Hematopoietic multipotent progenitor cell treated with erythropoietin and hydrocortisone succinate and interleukin-3 and kit ligand, for 6 days (in vitro differentiated cells): ENCODE results near the gene MUC5B.

Source experiments
- DNase-seq: peaks from one replicate; pipeline ENCODE4 v3.0.0-alpha.2; 2015

The MUC5B gene

GRCh38 chr11:1224111-1224490 lies 1.2 kb downstream of the MUC5B start:
- DNase-seq, result no peak

- DNase-seq, result no peak
Observed at GRCh38 chr11:1224491-1225385, 1.9 kb downstream of the MUC5B start.

- DNase-seq, result no peak
Observed at GRCh38 chr11:1225386-1226225, 2.7 kb downstream of the MUC5B start.

GRCh38 chr11:1226226-1226985 lies 3.5 kb downstream of the MUC5B start:
- no peak for DNase-seq

GRCh38 chr11:1226986-1227550 lies 4.2 kb downstream of the MUC5B start:
- no peak for DNase-seq

- no peak for DNase-seq
Observed at GRCh38 chr11:1227551-1228100, 4.8 kb downstream of the MUC5B start.

GRCh38 chr11:1228101-1228821 lies 5.4 kb downstream of the MUC5B start:
- DNase-seq, result no peak

GRCh38 chr11:1228921-1229451 lies 6.1 kb downstream of the MUC5B start:
- no peak for DNase-seq

GRCh38 chr11:1229471-1230120 lies 6.7 kb downstream of the MUC5B start:
- no peak for DNase-seq

- DNase-seq, result no peak
Observed at GRCh38 chr11:1230121-1230455, 7.2 kb downstream of the MUC5B start.

GRCh38 chr11:1230456-1231395 lies 7.9 kb downstream of the MUC5B start:
- DNase-seq, result no peak

GRCh38 chr11:1231396-1232020 lies 8.6 kb downstream of the MUC5B start:
- no peak for DNase-seq

GRCh38 chr11:1232021-1232882 lies 9.4 kb downstream of the MUC5B start:
- no peak for DNase-seq

- no peak for DNase-seq
Observed at GRCh38 chr11:1232883-1233321, 10.0 kb downstream of the MUC5B start.

- DNase-seq, result no peak
Observed at GRCh38 chr11:1233351-1234053, 10.6 kb downstream of the MUC5B start.

- no peak for DNase-seq
Observed at GRCh38 chr11:1234054-1234720, 11.3 kb downstream of the MUC5B start.

GRCh38 chr11:1234771-1235305 lies 12.0 kb downstream of the MUC5B start:
- no peak for DNase-seq
